ENCODE results near the gene GALNT7.

GALNT7 gene

DNA sequence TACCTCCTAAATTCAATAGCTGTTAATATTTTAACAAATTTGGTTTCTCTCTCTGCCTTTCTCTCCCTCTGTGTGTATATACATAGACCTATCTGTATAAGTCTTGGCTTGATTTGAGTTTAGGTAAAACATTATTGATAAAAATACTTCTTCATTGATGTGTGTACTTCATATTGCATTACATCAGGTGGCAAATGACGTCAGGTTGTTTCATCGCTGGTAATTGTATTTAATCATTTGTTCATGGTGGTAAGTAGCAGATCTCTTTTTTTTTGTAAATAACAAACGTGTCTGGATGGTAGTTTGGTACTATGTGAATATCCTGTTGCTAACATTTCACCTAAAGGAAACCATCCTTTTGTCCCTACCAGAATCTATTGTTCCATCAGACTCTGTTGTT is 55.1 kb downstream of the GALNT7 start:
- TF ChIP-seq, protein P1, sequence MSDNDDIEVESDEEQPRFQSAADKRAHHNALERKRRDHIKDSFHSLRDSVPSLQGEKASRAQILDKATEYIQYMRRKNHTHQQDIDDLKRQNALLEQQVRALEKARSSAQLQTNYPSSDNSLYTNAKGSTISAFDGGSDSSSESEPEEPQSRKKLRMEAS (IDR thresholded peaks at IDR 0.05; ENCODE audit: low read depth, low read length): no peak
- TF ChIP-seq, protein P2, sequence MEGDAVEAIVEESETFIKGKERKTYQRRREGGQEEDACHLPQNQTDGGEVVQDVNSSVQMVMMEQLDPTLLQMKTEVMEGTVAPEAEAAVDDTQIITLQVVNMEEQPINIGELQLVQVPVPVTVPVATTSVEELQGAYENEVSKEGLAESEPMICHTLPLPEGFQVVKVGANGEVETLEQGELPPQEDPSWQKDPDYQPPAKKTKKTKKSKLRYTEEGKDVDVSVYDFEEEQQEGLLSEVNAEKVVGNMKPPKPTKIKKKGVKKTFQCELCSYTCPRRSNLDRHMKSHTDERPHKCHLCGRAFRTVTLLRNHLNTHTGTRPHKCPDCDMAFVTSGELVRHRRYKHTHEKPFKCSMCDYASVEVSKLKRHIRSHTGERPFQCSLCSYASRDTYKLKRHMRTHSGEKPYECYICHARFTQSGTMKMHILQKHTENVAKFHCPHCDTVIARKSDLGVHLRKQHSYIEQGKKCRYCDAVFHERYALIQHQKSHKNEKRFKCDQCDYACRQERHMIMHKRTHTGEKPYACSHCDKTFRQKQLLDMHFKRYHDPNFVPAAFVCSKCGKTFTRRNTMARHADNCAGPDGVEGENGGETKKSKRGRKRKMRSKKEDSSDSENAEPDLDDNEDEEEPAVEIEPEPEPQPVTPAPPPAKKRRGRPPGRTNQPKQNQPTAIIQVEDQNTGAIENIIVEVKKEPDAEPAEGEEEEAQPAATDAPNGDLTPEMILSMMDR (IDR thresholded peaks at IDR 0.05; ENCODE audit: low read depth, low read length): no peak
- TF ChIP-seq POLR2A (IDR thresholded peaks at IDR 0.05; ENCODE audit: extremely low read depth, insufficient read length) (no peak), MYC (IDR thresholded peaks at IDR 0.05; ENCODE audit: low read depth, low read length) (no peak)
- H3K4me3 ChIP-seq (ENCODE audit: low read depth, low read length): no peak overlapping the region
- no peak for DNase-seq (ENCODE audit: low read depth)

DNA sequence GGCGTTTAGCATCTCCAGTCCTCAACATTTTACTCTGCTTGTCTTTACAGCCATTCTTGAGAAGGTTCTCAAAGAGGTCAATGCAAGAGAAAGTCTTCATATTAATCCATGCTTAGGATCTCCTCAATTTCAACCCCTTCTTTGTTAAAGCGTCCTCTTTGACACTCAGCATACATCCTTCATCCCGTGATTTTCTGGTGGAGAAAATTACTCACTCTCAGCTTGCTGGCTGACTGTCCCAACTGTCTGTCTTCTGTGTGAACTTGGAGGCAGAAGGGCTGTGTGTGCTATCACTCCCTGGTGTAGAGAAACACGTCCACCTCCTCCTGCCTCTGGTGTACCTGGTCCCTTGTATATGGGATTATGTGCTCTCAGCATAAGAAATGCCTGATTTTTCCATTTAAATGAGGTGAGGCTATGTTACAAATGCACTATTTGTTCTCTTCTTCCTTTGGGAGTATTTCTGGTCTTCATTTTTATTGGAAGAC is 57.8 kb downstream of the GALNT7 start:
- TF ChIP-seq POLR2A (IDR thresholded peaks at IDR 0.05; ENCODE audit: extremely low read depth, insufficient read length): no peak
- TF ChIP-seq, protein P2 (IDR thresholded peaks at IDR 0.05; ENCODE audit: low read depth, low read length): no peak
- TF ChIP-seq, protein P1 (IDR thresholded peaks at IDR 0.05; ENCODE audit: low read depth, low read length): no peak
- no peak for TF ChIP-seq MYC (IDR thresholded peaks at IDR 0.05; ENCODE audit: low read depth, low read length)
- H3K4me3 ChIP-seq (ENCODE audit: low read depth, low read length): no peak overlapping the region
- DNase-seq (ENCODE audit: low read depth): no peak

DNA sequence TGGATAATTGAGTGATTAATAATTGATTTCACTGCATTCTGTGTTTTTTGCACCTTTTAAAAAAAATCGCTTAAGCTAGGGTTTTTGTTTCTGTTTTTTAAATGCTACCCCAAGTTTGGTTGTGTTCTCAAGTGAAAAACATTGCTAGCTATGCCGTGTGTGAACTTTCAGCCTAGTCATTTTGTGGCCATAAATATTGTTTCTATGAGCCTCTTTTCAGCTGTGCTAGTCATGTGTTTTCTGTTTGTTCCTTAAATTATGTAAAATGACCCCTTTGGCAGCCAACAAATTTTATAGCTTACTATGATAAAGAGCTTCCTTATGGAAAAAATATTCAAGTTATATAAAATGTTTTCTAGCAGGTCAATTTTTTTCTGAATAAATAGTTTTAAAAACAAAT is 59.1 kb downstream of the GALNT7 start:
- no peak overlapping the region for H3K4me3 ChIP-seq (ENCODE audit: low read depth, low read length)
- DNase-seq (ENCODE audit: low read depth): peak; percentile 14
- TF ChIP-seq, protein P1 (IDR thresholded peaks at IDR 0.05; ENCODE audit: low read depth, low read length): no peak
- TF ChIP-seq POLR2A (IDR thresholded peaks at IDR 0.05; ENCODE audit: extremely low read depth, insufficient read length) (no peak), MYC (IDR thresholded peaks at IDR 0.05; ENCODE audit: low read depth, low read length) (no peak)
- TF ChIP-seq, protein P2 (IDR thresholded peaks at IDR 0.05; ENCODE audit: low read depth, low read length): no peak

DNA sequence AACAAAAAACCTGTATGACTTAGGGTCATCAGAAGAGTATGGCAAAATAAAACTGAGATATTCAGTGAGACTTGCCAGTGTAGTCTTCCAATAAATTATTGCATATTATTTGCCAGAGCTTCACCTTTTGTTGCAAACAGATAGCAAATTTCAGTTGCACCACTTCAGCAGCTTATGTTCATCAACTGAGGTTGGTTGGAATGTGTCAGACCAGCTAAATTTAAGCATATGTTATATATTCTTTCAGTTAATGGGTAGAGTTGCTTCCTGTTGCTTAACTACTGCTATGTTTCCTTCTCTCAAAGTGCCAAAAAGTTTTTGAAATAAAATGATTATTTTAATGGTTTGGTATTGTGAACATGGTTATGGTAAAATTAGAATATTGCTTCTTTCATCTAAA is 61.5 kb downstream of the GALNT7 start:
- TF ChIP-seq POLR2A (IDR thresholded peaks at IDR 0.05; ENCODE audit: extremely low read depth, insufficient read length) (no peak), MYC (IDR thresholded peaks at IDR 0.05; ENCODE audit: low read depth, low read length) (no peak)
- TF ChIP-seq, protein P2 (IDR thresholded peaks at IDR 0.05; ENCODE audit: low read depth, low read length): no peak
- TF ChIP-seq, protein P1 (IDR thresholded peaks at IDR 0.05; ENCODE audit: low read depth, low read length): no peak
- DNase-seq (ENCODE audit: low read depth): peak; percentile 46
- H3K4me3 ChIP-seq (ENCODE audit: low read depth, low read length): no peak overlapping the region

DNA sequence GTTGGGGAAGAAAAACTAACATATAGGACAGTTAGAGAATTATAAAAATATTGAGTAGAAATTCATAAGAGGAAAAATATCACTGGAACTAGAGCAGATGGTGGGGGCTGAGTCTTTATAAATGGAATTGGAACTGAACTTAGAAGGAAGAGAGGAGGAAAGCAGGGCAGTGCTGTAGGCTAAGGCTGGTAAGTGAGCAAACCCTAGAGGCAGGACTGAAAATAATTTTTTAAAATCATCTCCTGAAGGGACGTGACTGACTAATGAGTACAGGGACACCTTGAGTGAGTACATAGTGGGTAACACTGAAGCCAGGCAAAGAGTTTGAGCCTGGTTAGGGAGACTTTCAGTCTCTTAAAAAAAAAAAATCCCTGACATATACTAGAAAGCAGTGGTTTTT is 63.3 kb downstream of the GALNT7 start:
- peak; percentile 49 for DNase-seq (ENCODE audit: low read depth)
- H3K4me3 ChIP-seq (ENCODE audit: low read depth, low read length): no peak overlapping the region
- no peak for TF ChIP-seq POLR2A (IDR thresholded peaks at IDR 0.05; ENCODE audit: extremely low read depth, insufficient read length)
- TF ChIP-seq, protein P2 (IDR thresholded peaks at IDR 0.05; ENCODE audit: low read depth, low read length): peak; percentile 6
- TF ChIP-seq, protein P1 (IDR thresholded peaks at IDR 0.05; ENCODE audit: low read depth, low read length): no peak
